A549 (cell line): ENCODE results near the gene PEX26. TPM values are rescaled to one million over a fixed set of nuclear protein-coding genes. Genes with fewer than 3 reads are reported as not detected.

Experiments
- ATAC-seq, 2 experiments: fragments of 200-7000 bp in 1 of 2; fragments of >200 bp in 1 of 2; cut with Nextera tagmentation in 1 of 2; cut with Tn5 transposase in 1 of 2; 3 replicates each; pipeline versions ENCODE4 v1.8.0 to v1.9.1; 2018 to 2020; ENCODE audit warnings: mild to moderate bottlenecking in 1 of 2, moderate library complexity in 1 of 2
- CTCF ChIA-PET: fragments of 300-600 bp; sonication (Branson Sonifier 250); formaldehyde crosslinking; extraction: SDS; loops from one replicate; lab custom pipeline; 2021; ENCODE audit warnings: antibody characterized with exemption, inconsistent platforms; lab: Yijun Ruan, JAX
- POLR2A ChIA-PET: fragments of 350-600 bp; formaldehyde crosslinking; extraction: SDS; loops from one replicate; lab custom pipeline; 2021; ENCODE audit warnings: antibody characterized with exemption, inconsistent platforms; lab: Yijun Ruan, JAX
- DNase-seq, 2 experiments: peaks; one replicate each; pipeline versions ENCODE4 v3.0.0 to v3.0.0-alpha.2; 2011 to 2016; ENCODE audit warnings: low read depth in 1 of 2, low spot score in 1 of 2
- FAIRE-seq: peaks from 2 replicates; lab custom pipeline; 2011; peaks lifted over from hg19 to GRCh38; lab: Jason Lieb, UNC
- H3K27ac ChIP-seq, 2 experiments: fragments of >200 bp; sonication (Bioruptor Twin); formaldehyde crosslinking; 3 replicates each; pipeline ENCODE4 v1.5.1; 2016 to 2017
- H3K4me1 ChIP-seq: fragments of >200 bp; sonication (Bioruptor Twin); formaldehyde crosslinking; 3 replicates; pipeline ENCODE4 v1.6.1; 2016
- H3K4me2 ChIP-seq: fragments of >200 bp; sonication (Bioruptor Twin); formaldehyde crosslinking; 3 replicates; pipeline ENCODE4 v1.6.1; 2016
- H3K4me3 ChIP-seq: fragments of >200 bp; sonication (Bioruptor Twin); formaldehyde crosslinking; 3 replicates; pipeline ENCODE4 v1.5.1; 2016
- H3K9me3 ChIP-seq: fragments of >200 bp; sonication (Bioruptor Twin); formaldehyde crosslinking; 3 replicates; pipeline ENCODE4 v1.6.1; 2016
- CBX8 ChIP-seq: fragments of 200-600 bp; sonication (generic); IDR thresholded peaks from 2 replicates; pipeline ENCODE4 v1.6.1; 2016
- CEBPB ChIP-seq, 2 experiments: fragments of >200 bp in 1 of 2; sonication (Bioruptor Twin) in 1 of 2; formaldehyde crosslinking in 1 of 2; IDR thresholded peaks; 2 replicates each; pipeline ENCODE4 v1.6.1; 2012 to 2016
- ESRRA ChIP-seq: fragments of 150-350 bp; IDR thresholded peaks from 2 replicates; pipeline ENCODE4 v1.6.1; 2014; ENCODE audit warnings: mild to moderate bottlenecking, low read length, borderline replicate concordance
- FOSB ChIP-seq: fragments of 250-450 bp; sonication (Bioruptor Pico); IDR thresholded peaks from 2 replicates; pipeline ENCODE4 v1.5.0; 2020; ENCODE audit warnings: mild to moderate bottlenecking, moderate library complexity
- FOSL2 ChIP-seq, 2 experiments: fragments of 450-650 bp in 1 of 2; fragments of >200 bp in 1 of 2; sonication (Bioruptor Twin) in 1 of 2; formaldehyde crosslinking; IDR thresholded peaks; 2 replicates each; pipeline versions ENCODE4 v1.5.0 to v1.6.1; 2016 to 2020; ENCODE audit warnings: mild to moderate bottlenecking in 1 of 2, moderate library complexity in 1 of 2
- FOXS1 ChIP-seq: fragments of 250-450 bp; sonication (Bioruptor Pico); IDR thresholded peaks from 2 replicates; pipeline ENCODE4 v1.5.0; 2020; ENCODE audit warnings: mild to moderate bottlenecking, moderate library complexity
- GATA3 ChIP-seq: IDR thresholded peaks from 2 replicates; pipeline ENCODE4 v1.6.1; 2012; ENCODE audit warnings: borderline replicate concordance
- HDAC2 ChIP-seq: fragments of 200-600 bp; sonication (generic); IDR thresholded peaks from 2 replicates; pipeline ENCODE4 v1.6.1; 2016
- HEYL ChIP-seq: fragments of 250-450 bp; sonication (Bioruptor Pico); IDR thresholded peaks from 2 replicates; pipeline ENCODE4 v1.8.0; 2021; ENCODE audit warnings: mild to moderate bottlenecking, moderate library complexity
- HOXB13 ChIP-seq: fragments of 250-450 bp; sonication (Bioruptor Pico); IDR thresholded peaks from 2 replicates; pipeline ENCODE4 v1.5.0; 2020; ENCODE audit warnings: low read depth, mild to moderate bottlenecking, moderate library complexity
- HOXB5 ChIP-seq: fragments of 250-450 bp; sonication (Bioruptor Pico); IDR thresholded peaks from 2 replicates; pipeline ENCODE4 v1.5.0; 2020; ENCODE audit warnings: mild to moderate bottlenecking, moderate library complexity
- KDM5A ChIP-seq: fragments of 200-600 bp; sonication (generic); IDR thresholded peaks from 2 replicates; pipeline ENCODE4 v1.6.1; 2016; ENCODE audit warnings: antibody characterized with exemption, mild to moderate bottlenecking
- MAZ ChIP-seq: fragments of 150-350 bp; IDR thresholded peaks from 2 replicates; pipeline ENCODE4 v1.6.1; 2014; ENCODE audit warnings: antibody characterized with exemption, low read depth, low read length, borderline replicate concordance
- MYC ChIP-seq: IDR thresholded peaks from 2 replicates; pipeline ENCODE4 v1.6.1; 2012; ENCODE audit warnings: mild to moderate bottlenecking, inconsistent platforms, low read length, improper control_type of control experiment, borderline replicate concordance
- NPAS2 ChIP-seq: fragments of 250-450 bp; sonication (Bioruptor Pico); IDR thresholded peaks from 2 replicates; pipeline ENCODE4 v1.8.0; 2022; ENCODE audit warnings: mild to moderate bottlenecking, moderate library complexity, borderline replicate concordance
- NR3C1 ChIP-seq: fragments of >200 bp; sonication (Bioruptor Twin); formaldehyde crosslinking; IDR thresholded peaks from 3 replicates; pipeline ENCODE4 v1.6.1; 2017
- PHF8 ChIP-seq: fragments of 200-600 bp; sonication (generic); IDR thresholded peaks from 2 replicates; pipeline ENCODE4 v1.6.1; 2016; ENCODE audit warnings: low read depth, mild to moderate bottlenecking, antibody characterized with exemption, moderate library complexity, borderline replicate concordance
- RCOR1 ChIP-seq: fragments of 150-350 bp; IDR thresholded peaks from 2 replicates; pipeline ENCODE4 v1.6.1; 2014; ENCODE audit warnings: antibody characterized with exemption, low read length, low read depth
- RNF2 ChIP-seq: fragments of 200-600 bp; sonication (generic); IDR thresholded peaks from 2 replicates; pipeline ENCODE4 v1.6.1; 2016; ENCODE audit warnings: low read depth, mild to moderate bottlenecking, antibody characterized with exemption, moderate library complexity, borderline replicate concordance
- TFCP2L1 ChIP-seq: fragments of 250-450 bp; sonication (Bioruptor Pico); IDR thresholded peaks from 2 replicates; pipeline ENCODE4 v1.5.0; 2021; ENCODE audit warnings: mild to moderate bottlenecking
- TP53 ChIP-seq: fragments of 250-450 bp; sonication (Bioruptor Pico); IDR thresholded peaks from 2 replicates; pipeline ENCODE4 v1.5.0; 2021; ENCODE audit warnings: mild to moderate bottlenecking, moderate library complexity
- ZC3H11A ChIP-seq: fragments of 450-650 bp; IDR thresholded peaks from 2 replicates; pipeline ENCODE4 v1.6.1; 2014; ENCODE audit warnings: antibody characterized with exemption, mild to moderate bottlenecking
- ZFP36 ChIP-seq: fragments of 450-650 bp; IDR thresholded peaks from 2 replicates; pipeline ENCODE4 v1.6.1; 2014; ENCODE audit warnings: borderline replicate concordance; ENCODE audit not compliant: partially characterized antibody
- WGBS: methylation state at CpG from one replicate; pipeline ENCODE4 v1.1.6; 2017; ENCODE audit errors: missing lambda C conversion rate; 5-methylcytosine and 5-hydroxymethylcytosine counted together
- polyA plus RNA-seq, 4 experiments: library from polyadenylated mRNA; depleted of rRNA in 3 of 4; stranded (reverse); fragments of >200 nt; fragmentation: RNase III in 1 of 4; extraction: RNeasy Plus Mini Kit Qiagen cat#74134 plus additional on column Dnase treatment in 1 of 4; gene quantifications; 2 replicates in 3 of 4; 3 replicates in 1 of 4; pipeline ENCODE4 v1.2.3, GENCODE V29; 2011 to 2017
- TF ChIP-seq, protein P1 (sequence below): fragments of 250-450 bp; sonication (Bioruptor Pico); IDR thresholded peaks from 2 replicates; pipeline ENCODE4 v1.5.0; 2021; ENCODE audit warnings: mild to moderate bottlenecking, moderate library complexity, borderline replicate concordance
- TF ChIP-seq, protein P2 (sequence below): IDR thresholded peaks from 2 replicates; pipeline ENCODE4 v1.6.1; 2012; ENCODE audit warnings: low read depth, borderline replicate concordance
- TF ChIP-seq, protein P3 (sequence below): fragments of 250-450 bp; sonication (Bioruptor Pico); IDR thresholded peaks from 2 replicates; pipeline ENCODE4 v1.5.0; 2020; ENCODE audit warnings: low read depth, mild to moderate bottlenecking, moderate library complexity

The PEX26 gene
- polyA plus RNA-seq, 2 of the 4 experiments (the other 2 are of a cell fraction), result 11.8 to 12.4 TPM

DNA sequence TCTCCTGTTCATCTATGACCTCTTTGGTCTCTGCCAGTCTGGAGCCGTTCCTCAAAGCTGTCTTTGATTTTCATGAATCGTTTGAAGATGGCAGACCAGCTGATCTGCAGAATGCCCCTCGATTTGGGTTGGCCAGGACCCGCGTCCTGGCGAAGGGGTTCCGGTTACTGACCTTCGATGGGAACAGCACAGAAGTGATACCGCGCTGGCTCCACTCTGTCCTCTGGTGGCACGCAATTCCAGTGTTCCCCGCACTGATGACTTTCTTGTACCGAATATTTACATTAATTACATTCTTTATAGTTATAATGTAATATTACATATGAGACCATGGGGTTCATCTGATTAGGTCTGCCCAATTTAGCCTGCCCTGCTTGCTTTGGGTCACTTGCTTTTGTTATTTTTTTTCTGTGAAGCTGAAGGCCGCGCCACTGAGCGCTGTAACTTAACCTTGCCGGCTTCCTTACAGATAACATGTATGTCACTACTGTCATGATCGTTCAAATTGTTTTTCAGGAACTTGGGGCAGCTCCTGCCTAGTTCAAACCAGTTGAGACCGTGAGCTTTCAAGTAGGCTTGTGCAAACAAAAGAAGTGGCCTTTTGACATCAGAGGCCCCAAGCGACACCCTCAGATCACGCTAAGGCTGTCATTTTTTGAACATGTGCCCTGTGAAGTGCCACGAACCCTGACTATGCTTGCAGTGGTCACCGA is 68.0 kb downstream of the PEX26 start:
- POLR2A ChIA-PET, result no interaction called here
- FAIRE-seq (no peak), DNase-seq (no peak), ATAC-seq (no peak)
- CTCF ChIA-PET, result interaction anchor here (1.2 kb wide), 1 partner anchor 52 kb away, joined by 3 read pairs; no protein-coding TSS in a partner anchor
- TF ChIP-seq TFCP2L1 (no peak), HOXB13 (CRISPR knock-in tag) (no peak), RCOR1 (no peak), MYC (no peak), MAZ (no peak), FOXS1 (CRISPR knock-in tag) (no peak)
- TF ChIP-seq, protein P1, sequence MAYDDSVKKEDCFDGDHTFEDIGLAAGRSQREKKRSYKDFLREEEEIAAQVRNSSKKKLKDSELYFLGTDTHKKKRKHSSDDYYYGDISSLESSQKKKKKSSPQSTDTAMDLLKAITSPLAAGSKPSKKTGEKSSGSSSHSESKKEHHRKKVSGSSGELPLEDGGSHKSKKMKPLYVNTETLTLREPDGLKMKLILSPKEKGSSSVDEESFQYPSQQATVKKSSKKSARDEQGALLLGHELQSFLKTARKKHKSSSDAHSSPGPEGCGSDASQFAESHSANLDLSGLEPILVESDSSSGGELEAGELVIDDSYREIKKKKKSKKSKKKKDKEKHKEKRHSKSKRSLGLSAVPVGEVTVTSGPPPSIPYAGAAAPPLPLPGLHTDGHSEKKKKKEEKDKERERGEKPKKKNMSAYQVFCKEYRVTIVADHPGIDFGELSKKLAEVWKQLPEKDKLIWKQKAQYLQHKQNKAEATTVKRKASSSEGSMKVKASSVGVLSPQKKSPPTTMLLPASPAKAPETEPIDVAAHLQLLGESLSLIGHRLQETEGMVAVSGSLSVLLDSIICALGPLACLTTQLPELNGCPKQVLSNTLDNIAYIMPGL (CRISPR knock-in tag), result no peak
- TF ChIP-seq, protein P2, sequence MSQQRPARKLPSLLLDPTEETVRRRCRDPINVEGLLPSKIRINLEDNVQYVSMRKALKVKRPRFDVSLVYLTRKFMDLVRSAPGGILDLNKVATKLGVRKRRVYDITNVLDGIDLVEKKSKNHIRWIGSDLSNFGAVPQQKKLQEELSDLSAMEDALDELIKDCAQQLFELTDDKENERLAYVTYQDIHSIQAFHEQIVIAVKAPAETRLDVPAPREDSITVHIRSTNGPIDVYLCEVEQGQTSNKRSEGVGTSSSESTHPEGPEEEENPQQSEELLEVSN, result no peak
- H3K4me1 ChIP-seq, result no peaks in the 10 kb centered on the region
- 87% methylated on average over 23 of the region's 23 CpGs for WGBS
- H3K4me2 ChIP-seq, result no peak overlapping the region
- H3K27ac ChIP-seq, result no peak overlapping the region
- no peak overlapping the region for H3K4me3 ChIP-seq
- H3K9me3 ChIP-seq, result no peaks in the 10 kb centered on the region

DNA sequence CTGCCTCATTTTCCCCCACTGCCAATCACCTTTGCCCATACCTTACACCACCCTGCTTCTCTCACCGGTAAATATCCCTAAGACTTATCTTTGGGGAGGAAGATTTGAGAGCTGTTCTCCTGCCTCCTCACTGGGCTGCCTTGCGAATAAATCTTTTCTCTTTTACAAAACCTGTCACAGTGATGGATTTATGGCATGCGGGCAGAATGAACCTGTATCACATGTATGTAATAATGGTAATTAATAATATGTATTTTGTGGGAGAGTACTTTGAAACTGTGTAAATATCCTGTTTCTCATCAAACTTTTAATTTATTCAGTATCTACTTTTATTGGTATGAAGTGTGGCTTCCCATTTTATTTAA is 68.6 kb downstream of the PEX26 start:
- CTCF ChIA-PET, result no interaction called here
- 95% methylated on average over 3 of the region's 3 CpGs for WGBS
- Histone ChIP-seq H3K4me2 (no peak overlapping the region), H3K4me3 (no peak overlapping the region), H3K9me3 (no peaks in the 10 kb centered on the region), H3K27ac (no peak overlapping the region), H3K4me1 (no peaks in the 10 kb centered on the region)
- TF ChIP-seq, protein P2, result no peak
- TF ChIP-seq CEBPB (IDR thresholded peaks at IDR 0.05) (no peak), CBX8 (no peak), FOSL2 (IDR thresholded peaks at IDR 0.05) (no peak), FOSL2 (CRISPR knock-in tag; IDR thresholded peaks at IDR 0.05) (no peak), HEYL (CRISPR knock-in tag) (no peak), KDM5A (no peak), PHF8 (no peak), GATA3 (no peak), TFCP2L1 (no peak), HDAC2 (no peak), HOXB5 (CRISPR knock-in tag) (no peak)
- TF ChIP-seq, protein P3, sequence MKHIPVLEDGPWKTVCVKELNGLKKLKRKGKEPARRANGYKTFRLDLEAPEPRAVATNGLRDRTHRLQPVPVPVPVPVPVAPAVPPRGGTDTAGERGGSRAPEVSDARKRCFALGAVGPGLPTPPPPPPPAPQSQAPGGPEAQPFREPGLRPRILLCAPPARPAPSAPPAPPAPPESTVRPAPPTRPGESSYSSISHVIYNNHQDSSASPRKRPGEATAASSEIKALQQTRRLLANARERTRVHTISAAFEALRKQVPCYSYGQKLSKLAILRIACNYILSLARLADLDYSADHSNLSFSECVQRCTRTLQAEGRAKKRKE (CRISPR knock-in tag), result no peak
- POLR2A ChIA-PET, result no interaction called here
- ATAC-seq, result no peak
- no peak for DNase-seq
- FAIRE-seq, result no peak

DNA sequence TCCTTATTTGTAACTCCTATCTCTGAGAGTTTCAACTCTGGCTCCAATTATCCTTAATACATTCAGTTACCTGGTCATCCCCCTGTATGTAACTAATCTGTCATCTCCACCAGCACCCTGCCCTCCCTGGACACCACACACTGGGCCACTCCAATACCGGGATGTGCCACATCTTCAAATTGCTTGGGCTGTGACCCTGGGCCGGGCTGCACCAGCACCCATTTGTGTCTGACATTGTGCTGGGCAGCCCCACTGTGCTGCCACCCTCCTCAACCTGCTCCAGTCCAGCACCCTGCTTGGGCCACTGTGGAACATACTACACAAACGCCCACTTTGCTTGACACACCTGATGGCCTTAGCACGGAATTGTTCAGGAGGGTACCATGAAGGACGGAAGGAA is 70.0 kb downstream of the PEX26 start:
- Histone ChIP-seq H3K27ac (no peak overlapping the region), H3K9me3 (no peaks in the 10 kb centered on the region), H3K4me2 (no peak overlapping the region), H3K4me3 (no peak overlapping the region), H3K4me1 (no peaks in the 10 kb centered on the region)
- ChIA-PET POLR2A (no interaction called here), CTCF (interaction anchor here (1.4 kb wide), 1 partner anchor 10 kb away, joined by 3 read pairs; no protein-coding TSS in a partner anchor)
- no peak for ATAC-seq
- FAIRE-seq, result no peak
- 90% methylated on average over 5 of the region's 5 CpGs for WGBS
- no peak for DNase-seq
- TF ChIP-seq RNF2 (no peak), ZC3H11A (no peak), ESRRA (no peak), ZFP36 (no peak), RCOR1 (no peak), NPAS2 (CRISPR knock-in tag) (no peak), NR3C1 (no peak), FOSB (CRISPR knock-in tag) (no peak), TP53 (CRISPR knock-in tag) (no peak)
- TF ChIP-seq, protein P1 (CRISPR knock-in tag), result no peak
